Urothelium cell line (cell line): Measurements from ENCODE around the gene UNC5B.

Experiments used
- DNase-seq: peaks from one replicate; pipeline ENCODE4 v3.0.0; 2011; ENCODE audit warnings: low spot score, mixed read lengths
- FAIRE-seq: peaks from 2 replicates; lab custom pipeline; 2011; peaks lifted over from hg19 to GRCh38; lab: Jason Lieb, UNC

The UNC5B gene

DNA sequence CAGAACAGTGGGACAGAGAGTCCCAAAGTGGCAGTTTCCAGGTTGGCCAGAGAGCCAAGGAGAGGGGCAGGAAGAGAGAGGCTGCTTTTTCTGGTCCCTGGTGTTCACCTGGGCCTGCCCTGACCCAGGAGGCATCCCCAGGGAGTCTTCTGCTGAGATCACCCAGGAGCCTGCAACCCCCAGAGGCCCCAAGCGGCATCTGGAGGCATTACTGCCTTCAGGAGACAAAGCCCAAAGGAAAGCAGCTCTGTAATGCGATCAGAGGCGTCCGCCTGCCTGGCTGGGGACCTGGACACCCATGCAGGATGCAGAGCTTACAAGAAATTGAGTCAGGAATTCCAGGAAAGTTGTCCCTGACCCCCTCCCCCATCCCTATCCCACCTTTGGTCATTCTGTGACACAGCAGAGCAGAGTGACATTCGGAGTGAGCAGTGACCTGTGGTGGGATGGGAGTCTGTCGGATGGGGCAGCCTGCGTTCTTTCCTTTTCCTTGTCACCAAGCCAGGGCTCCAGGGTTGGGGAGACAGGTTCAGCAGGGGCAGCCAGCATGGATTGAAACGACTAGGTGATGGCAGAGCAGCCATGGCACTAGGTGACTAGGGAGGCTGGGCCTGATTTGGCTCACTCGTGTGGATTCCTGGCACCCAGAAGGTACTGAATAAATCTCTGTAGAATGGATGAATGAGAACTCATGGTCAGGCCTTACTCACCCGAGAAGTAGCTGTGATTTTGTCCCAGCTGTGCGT, 10.4 kb downstream of the UNC5B start:
- no peak for FAIRE-seq
- DNase-seq, result no peak

DNA sequence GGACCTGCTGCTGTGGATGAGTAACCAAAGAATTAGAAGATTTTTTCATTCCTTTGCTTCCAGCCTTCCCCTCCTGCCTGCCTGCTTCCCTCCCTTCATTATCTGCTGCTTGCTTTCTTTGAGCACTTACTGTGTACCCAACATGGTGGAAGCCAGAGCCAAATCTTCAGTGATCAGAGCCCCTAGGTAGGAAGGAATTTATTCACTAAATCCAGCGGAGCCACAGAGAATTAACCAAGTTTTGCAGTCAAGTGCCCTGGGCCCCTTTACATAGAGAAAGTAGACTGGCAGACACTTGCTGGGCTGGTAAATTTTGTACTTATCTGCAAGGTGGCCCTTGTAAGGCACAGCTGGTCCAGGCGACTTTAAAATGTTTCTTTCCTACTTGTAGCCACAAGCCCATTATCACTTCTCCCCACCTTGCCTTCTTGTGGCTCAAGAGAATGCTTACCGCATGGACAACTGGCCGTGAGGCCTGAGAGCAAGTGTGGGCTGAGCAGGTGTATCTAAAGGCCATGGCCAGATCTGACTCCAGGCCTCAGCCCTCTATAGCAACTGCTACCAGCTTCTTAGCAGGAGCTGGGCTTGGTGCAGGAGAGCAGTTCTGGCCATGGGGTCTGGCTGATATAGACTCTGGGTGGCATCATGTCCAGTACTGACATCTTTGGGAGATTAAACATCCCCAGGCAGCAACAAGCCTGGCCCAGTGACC, 11.1 kb downstream of the UNC5B start:
- FAIRE-seq (no peak), DNase-seq (no peak)

DNA sequence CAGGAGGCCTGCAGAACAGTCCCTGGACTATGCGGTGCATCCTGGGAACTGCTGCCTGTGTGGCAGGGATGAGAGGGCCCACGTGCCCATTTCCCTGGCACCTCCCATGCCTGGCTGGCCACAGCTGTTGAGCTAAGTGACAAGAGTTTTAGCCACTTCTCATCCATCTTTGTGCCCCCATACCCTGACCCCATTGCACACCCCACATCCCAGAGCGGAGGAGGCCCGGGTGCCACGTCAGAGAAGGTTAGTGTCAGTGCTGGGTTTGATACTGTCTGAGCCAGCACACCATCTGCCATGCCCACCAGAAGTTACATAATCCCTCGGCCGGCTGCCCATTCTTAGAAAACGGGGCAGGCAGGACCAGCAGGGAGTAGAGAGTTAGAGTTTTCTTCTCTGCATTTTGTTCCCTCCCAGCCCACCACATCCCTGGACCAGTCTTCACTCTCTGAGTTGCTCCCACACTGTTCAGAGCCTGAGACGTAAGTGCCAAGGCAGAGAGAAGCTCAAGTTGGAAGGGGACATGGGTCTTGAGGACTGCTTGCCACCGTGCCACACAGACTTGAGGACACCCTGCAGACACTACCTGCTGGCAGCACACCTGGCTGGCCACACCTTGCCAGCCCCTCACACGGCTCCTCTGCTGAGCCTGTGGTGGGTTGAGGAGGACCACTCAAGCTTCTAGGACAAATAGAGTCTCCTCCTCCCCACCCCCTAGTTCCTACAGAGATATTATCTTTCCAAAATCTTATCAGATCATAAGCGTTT, 13.1 kb downstream of the UNC5B start:
- DNase-seq (no peak), FAIRE-seq (no peak)

DNA sequence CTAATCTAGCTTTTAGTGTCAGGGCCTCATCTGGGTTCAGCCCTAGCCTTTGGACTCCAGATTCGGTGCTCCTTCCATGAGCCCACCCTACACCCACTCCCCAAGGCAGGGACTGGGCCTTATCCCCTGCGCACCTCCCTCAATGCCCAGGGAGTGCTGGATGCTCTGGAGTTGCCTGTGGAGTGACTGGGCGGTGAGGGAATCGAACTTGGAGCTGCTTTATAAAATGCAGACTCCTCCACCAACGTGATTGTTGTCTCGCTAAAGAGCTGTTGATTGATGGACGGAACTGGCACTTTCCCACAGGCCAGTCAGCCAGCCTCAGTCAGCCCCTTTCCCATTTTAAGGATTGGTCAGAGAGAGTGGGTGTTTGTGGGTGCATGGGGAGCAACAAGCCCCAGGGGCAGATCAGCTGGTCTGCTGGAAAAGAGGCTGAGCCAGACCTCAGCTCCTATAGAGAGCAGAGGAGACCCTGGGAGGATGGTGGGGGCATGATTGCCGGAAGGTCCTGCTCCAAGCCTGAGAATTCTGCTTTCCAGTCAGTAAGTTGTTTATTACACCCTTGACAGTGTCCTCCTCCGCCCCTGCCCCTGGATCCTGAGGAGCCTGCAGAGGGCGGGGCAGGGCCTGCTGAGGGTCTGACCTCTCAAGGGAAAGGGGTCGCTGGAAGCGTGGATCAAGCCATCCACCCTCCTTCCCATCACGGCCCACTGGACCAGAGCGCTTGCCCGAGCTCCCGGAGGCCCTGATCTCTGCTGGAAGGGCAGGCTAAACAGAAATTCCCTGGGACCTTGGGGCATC, 16.7 kb downstream of the UNC5B start:
- FAIRE-seq (peak; percentile 46), DNase-seq (no peak)

DNA sequence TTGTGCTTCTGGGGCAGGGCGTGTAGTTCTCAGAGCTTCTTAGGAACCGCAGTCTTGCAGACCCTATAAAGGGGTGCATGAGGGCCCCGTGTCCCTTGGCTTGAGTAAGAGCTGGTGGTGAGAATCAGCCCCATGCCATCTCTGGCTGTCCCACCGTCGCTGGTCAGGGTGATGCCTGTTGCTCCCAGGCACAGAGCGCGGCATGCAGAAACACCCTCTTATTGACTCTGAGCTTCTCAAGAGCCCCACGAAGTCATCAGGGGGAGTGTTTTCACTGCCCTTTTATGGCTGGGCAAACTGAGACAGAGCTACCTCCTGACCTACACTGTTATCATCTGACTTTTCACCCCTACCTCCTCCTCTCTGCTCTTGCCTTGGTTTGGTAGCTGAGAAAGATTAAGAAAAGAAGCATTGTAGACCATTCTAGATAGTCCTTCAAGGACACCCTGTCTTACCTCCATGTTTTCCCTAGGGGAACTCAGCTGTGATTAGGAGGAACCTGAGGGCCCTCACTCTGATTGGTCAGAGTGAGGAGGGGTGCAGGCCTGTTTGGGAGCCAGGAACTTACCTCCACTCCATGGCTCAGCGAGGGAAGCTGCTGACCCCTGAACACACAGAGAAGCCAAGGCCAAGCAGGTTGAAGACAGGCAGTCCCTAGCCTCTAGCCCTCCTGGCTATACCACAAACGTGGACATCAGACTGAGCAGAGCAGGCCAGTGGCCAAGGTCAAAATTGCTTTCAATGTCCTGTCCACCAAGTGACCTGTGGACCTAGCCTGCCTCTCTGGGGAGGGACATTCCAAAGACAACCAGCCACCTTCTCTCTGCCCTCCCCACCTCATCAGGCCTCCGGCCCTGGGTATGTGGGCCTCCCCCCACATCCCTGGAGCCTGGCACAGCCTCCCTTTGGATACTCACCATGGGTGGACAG, 17.6 kb downstream of the UNC5B start:
- DNase-seq (no peak), FAIRE-seq (no peak)

DNA sequence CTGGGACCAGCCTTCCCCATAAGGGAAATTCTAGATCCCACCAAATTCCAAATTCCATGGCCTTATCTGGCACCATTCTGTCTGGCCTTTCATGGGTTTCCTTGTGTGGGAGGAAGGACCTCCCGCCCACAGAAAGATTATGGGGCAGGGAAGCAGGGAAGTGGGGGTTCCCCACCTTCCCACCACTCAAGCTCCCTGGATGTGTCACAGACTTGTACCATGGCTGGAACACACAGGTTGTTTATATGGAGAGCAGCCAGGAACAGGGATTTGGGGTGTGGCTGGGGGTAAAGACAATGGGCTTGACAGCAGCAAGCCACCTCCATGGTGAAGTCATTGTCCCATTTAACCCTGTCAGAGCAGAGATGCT, 18.3 kb downstream of the UNC5B start:
- FAIRE-seq, result no peak

DNA sequence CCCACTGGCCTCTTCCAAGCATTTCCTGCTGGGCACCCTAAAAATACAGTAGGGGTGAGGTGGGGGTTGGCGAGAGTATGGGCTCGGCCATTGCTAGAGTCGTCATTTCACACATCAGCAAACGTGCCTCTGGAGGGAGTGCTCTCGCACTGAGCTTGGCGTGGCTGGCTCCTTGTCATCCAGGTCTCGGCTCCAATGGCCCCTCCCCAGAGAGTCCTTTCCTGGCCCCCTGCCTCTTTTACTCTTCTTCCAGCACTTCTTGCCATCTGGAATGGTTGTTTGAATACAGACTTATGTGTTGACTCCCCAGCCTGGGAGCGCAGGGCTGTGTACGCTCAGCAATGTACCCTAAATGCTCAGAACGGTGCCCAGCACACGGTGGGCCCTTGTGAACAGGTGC, 18.8 kb downstream of the UNC5B start:
- no peak for FAIRE-seq

More for the DNA sequence above, 18.3 kb downstream of the UNC5B start:
- no peak for DNase-seq

DNA sequence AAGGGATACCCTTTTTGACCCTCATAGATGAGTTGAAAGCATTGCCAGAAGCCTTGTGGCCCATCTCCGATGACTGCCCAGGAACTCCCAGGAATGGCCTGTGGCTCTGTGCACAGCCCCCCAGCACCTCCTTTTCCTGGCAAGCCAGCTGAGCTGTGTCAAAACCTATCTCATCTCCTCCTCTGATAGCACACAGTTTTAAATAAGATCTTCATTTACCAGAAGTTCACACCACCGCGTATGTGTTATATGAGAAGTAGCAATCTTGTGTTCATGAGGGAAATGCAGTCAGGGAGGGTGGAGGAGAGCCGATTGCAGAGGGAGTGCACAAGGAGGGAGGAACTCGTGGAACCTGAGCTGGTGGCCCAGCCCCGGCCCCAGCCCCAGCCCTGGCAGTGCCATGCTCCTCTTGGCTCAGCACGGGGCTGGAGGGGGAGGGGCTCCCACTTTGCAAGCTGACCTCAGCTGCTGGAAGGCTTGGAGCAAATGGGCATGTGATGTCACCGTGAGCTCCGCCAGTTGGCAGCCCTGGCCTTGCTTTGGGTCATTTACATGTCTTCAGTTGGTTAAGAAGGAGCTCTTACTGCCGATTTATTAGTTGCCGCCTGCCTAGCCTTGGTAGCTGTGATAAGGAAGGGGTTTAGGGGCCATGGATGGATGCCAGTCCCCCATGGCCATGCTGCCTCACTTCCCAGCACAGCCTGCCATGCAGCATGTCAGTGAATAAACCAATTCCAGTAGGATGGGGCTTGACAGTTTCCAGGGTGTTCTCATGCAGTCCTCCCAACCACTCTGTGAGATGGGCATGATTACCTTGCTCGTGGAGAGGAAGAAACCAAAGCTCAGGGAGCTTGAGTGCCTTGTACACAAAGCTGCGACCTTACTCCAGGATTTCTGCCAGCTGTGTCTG, 20.0 kb downstream of the UNC5B start:
- FAIRE-seq, result no peak
- DNase-seq, result no peak

More for the DNA sequence above, 18.8 kb downstream of the UNC5B start:
- DNase-seq, result no peak

DNA sequence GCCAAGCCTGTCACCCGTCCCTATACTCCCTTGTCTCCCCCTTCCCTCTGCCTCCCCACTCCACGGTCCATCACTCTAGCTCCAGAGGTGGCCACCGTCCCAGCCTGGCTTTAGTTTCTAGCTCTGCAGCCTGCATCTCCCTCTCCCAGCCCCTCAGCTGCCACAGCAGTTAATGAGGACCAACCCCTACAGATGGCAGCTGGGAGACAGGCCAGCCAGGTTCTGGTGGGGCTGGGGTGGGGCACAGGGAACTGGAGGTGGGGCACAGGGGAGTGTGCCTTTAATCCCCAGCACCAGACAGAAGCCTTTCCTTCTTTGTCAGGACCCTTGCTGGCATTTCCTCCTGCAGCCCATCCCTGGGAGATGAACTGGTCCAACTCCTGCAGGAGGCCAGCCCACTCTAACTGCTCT, 21.1 kb downstream of the UNC5B start:
- peak; percentile 37 for FAIRE-seq
- DNase-seq, result no peak

DNA sequence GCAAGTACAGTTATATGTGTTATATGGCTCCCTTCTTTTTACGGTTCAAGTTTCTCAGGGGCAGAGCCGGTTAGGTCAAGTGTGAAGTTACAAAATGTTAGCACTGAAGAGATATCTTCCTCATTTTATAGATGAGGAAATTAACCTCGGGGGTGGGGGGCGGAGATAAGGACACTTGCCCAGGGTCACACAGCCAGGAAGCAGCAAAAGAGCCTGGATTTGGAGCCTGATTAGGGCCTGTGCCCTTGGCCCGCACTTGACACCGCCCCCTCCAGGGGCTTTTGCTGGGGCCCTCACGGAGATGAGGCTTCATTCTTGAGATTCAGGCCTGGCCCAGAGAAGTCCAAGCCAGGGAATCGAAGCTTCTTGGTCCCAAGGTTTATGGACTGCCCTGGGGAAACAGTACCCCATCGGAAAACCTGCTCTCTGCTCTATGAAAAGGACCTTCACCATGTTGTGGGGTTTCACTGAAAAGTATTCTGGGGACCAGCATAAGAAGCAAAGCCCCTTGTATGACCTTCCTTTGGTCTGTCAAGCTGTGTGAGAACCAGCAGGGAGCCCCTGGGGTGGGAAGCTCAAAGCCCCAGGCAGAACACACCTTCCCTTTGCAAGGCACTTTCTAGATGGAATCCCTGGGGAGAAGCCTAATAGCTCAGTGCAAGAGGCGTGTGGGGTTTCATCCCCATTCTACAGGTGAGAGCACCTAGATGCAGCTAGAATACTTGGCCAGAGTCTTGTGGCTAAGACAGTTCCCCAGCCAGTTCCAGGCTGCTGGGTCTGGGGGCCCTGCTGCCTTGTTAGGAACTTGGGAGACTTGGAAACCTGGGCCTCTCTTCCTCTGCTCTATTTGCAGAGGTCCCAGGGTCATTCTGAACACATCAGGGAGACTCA, 21.9 kb downstream of the UNC5B start:
- FAIRE-seq (peak; percentile 35), DNase-seq (no peak)

DNA sequence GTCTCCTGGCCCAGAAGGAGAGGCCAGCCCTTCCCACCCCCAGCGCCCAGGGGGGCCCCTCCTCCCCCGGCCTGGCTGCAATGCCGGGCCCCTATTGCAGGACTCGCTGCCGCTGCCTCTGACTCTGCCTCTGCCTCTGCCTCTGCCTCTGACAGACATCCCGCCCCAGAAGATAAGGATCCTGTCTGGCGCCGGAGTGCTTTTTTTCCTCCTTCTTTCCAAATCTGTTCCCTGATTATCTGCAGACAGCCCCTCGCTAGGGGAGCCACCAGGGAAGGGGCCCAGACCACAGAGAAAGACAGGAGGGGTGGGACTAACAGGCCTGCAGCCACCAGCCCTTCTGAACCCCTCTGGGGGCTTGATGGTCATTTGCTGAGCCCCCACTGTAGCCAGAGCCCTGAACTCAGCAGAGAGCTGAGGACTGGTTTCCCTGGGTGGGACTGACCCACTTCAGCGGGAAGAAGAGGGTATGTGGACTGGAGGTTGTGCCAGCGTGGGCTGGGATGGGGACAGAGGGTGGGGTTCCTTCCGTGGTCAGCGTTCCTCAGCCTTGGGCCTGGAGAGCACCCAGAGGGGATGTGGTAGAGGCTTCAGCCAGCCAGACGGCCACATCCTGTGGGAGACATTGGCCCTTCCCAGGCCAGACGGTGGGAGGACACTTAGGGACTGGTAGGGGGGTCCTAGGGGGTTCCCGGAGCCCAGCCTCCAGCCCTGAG, 22.8 kb downstream of the UNC5B start:
- no peak for FAIRE-seq
- DNase-seq, result no peak

DNA sequence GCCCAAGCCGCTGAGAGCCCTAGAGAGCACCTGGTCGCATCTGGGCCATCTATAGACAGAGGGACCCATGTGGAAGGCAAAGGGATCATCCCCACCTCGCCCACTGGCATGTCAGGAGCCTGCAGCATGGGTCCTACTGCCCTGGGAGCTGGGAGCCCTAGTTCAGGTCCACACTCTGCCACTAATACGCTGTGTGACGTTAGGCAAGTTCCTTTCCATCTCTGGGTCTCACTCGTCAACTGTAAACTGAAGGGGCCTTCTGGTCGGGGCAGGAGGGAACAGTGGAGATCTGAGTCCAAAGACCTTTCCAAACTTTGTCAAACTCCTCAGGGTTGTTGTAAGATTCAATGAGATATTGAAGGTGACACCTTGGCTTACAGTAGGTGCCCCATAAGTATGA, 23.4 kb downstream of the UNC5B start:
- FAIRE-seq, result peak; percentile 83

DNA sequence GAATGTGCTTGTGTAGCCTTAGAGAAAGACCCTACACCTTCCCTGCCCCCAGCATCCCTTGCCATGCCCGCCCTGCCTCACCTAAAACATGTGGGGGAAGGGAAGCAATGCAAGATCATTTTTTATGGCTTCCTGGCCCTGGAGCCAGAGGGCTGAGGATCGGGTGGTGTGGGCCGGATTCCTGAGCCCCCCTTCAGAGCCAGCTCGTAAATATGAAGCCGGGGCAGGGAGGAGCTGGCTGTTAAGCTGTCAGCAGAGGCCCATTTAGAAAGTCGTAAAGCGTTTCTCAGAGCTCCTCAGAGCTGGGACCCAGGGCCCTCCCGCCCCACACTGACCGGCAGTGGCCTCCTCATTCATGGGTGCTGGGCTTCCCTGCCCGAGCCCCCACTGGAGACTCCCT, 23.9 kb downstream of the UNC5B start:
- no peak for FAIRE-seq
- DNase-seq, result no peak

More for the DNA sequence above, 23.4 kb downstream of the UNC5B start:
- no peak for DNase-seq

DNA sequence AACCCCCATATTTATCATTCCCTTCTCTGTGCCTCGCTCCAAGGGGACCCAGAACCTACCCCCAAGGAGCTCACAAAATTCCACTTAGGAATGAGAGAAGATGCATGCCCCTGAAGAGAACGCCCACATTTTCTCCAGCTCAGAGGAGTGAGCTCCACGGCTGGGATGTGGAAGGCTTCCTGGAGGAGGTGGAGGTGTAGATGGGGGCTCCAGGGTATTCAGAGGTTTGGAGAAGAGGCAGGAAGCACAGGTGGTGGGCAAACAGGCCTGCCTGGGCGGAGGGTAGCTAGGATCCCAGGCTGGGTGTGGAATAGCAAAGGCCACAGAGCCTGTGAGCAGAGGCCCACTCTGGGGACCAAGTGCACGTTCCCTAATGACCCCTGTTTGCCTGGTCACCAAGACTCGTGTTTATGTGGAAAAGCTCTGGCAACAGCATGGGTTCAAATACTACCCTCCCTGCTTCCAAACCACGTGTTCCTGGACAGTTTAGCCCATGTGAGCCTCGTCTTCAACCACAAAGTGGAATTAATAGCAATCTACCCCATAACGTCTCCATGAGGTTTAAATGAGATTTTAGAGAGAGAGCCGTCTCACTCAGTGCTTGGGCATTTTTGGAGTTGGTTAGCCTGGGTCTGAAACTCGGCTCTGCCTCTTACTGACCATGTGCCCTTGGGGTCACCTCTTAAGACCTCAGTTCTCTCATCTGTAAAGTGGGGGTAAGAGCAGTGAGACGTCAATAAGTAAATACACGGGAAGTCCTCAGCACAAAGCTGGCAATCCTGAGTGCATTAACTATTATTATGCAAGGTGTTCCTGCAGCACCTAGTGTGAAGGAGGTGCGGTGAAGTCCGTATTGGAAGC, 24.7 kb downstream of the UNC5B start:
- no peak for FAIRE-seq
- DNase-seq, result no peak

DNA sequence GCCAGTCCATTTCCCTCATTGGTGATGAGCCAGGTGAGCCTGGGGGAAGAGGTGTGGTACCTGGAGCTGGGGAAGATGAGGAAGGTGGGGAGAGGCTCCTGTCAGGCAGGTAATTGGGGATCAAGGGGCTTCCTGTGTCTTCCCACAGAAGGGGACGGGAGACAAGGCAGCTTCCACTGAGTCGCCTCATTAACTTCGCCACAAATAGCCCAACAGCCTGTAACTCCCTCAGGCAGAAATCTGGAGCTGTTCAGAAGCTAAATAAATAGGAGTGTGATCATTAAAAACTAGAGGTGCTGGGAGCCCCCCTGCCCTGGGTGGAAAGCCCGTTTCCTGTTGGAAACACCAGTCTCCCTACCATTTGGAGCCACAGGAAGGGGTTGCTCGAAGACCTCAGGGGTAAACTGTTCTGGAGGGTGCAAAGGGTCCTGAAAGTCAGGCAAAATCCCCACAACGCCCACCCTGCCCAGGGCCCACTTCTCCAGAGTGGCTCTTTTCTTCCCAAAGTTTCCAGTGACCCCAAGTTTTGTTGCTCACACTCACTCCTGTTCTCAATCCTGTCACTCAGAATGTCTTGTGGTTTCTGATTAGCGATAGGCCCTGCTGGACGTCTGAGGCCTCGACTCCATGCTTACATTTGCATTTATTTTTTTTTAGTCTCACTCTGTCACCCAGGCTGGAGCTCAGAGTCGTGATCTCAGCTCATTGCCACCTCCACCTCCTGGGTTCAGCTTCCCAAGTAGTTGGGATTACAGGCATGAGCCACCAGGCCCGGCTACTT, 25.7 kb downstream of the UNC5B start:
- FAIRE-seq (no peak), DNase-seq (no peak)
